ENCODE results near the gene NOD1.

DNA sequence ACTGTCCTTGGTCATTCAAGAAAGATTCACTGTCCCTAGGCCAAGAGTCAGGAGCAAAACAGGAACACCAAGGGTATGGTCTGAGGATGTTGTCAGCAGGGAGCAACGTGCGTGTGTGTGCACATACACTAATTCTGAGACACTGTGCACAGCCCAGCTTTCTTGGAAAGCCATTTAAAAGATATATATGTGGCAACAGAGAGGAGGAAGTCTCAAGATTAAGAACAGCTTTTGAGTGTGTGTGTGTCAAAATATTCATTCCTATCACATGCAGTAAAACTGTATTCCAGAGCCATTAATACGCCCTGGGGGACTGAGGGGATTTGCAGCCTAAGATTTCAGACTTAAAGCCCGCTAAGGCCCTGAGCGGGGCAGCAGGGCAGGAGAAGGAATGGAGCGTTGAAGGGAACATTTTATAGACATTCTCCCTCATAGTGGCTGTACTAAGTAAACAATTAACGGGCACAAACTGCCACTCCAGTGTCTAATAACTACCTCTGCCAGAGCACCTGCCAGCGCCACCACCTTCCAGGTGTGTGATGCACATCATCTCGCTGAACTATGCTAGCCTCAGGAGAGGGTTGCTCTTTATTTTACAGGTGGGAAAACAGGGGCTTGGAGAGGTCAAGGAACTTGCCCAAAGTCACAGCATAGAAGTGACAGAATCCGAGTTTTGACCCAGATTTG is 2.0 kb downstream of the NOD1 start:
- TF ChIP-seq RARB (CRISPR knock-in tag; IDR thresholded peaks at IDR 0.05) (no peak), TOX (CRISPR knock-in tag; IDR thresholded peaks at IDR 0.05; ENCODE audit: borderline replicate concordance) (no peak), SNAI2 (CRISPR knock-in tag; IDR thresholded peaks at IDR 0.05) (no peak), ZC3H10 (CRISPR knock-in tag; IDR thresholded peaks at IDR 0.05) (no peak), ZNF565 (CRISPR knock-in tag; conservative IDR thresholded peaks at IDR 0.05; ENCODE audit: low read depth) (no peak), ZFP30 (CRISPR knock-in tag; IDR thresholded peaks at IDR 0.05) (no peak), CREB5 (CRISPR knock-in tag; IDR thresholded peaks at IDR 0.05; ENCODE audit: low read depth) (no peak), ZFP3 (CRISPR knock-in tag; IDR thresholded peaks at IDR 0.05) (no peak), GLIS3 (CRISPR knock-in tag; IDR thresholded peaks at IDR 0.05) (no peak), ARNTL (CRISPR knock-in tag; IDR thresholded peaks at IDR 0.05; ENCODE audit: borderline replicate concordance, low read depth) (no peak)
